ENCODE results near the gene SIX6.

The SIX6 gene

DNA sequence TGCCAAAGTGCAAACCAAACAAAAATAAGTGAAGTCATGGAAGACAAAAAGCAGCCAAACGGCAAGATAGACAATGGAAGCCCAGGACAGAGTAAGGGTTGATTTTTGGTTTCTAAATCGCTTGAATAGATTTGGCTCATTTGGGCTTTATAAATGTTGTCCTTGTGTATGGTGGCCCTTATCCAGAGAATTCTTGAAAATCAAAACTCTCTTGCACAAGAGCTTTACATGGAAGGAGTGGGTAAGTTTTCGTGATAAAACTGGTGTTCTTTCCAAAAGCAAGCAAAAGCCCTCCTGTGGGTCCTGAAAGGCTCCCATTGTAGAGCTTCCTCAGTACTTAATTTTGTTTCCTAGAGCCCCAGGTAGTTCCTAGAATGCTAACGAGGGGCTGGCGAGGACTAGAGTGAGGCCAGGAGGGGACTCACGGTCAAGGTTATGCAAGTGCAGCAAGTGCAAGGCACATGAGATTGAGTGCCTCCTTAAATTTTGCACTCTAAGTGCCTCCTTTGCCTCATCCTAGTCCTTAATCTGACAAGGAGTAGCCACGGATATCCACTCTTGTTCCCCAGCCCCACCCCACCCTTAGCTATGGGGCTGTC, 4.1 kb downstream of the SIX6 start:
- no peak for FAIRE-seq
- DNase-seq (ENCODE audit: low spot score): no peak

DNA sequence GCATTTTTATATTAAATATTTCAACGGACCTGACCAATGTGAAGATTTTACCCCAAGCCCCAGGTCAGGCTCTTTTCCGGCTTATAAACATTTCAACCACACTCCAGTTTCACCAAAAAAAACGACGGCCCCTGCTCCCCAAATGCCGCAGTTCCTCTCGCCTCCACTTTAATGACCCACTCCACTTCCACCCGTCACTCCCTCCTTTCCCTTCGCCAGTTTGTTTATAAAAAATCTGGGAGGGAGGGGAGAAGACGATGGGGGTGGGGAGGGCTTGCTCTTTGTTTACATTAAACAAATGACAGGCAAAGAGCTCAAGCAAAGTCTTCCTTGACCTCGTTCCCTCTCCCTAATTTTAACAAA, 5.4 kb downstream of the SIX6 start:
- DNase-seq (ENCODE audit: low spot score) (no peak), FAIRE-seq (no peak)

DNA sequence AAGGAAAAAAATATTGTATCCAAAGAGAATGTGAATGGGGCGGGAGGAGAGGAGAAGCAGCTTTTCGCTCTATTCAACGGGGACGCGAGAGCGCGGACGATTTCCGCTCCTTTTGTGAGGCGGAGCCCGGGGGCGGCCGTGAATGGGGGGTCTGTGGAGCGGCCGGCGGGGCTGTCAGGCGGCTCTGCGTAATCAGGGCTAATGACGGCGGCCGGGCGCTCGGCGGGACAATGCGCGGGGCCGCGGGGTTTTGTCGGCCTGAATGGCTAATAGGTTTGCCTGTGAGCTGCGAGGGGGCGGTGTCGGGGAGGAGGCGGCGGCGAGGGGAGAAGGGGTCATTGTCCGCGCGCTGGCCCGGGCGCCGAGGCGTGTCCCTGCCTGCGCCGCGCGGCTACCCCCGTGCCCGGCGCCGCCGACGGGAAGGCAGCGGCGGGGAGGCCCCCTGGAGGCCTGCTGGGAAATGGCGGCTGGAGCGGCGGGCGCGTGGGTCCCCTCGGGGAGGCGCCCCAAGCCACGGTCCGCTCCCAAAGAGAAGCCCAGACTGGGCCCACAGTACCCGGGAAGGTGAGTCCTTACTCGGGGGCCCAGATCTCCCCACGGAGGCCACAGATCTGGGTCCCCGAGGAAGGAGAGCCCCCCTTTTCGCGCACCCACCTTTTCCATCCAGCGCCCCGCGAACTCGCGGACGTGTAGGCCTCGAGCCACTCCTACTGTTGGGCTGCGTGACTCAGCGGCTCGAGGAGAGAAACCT, 6.0 kb downstream of the SIX6 start:
- no peak for FAIRE-seq

DNA sequence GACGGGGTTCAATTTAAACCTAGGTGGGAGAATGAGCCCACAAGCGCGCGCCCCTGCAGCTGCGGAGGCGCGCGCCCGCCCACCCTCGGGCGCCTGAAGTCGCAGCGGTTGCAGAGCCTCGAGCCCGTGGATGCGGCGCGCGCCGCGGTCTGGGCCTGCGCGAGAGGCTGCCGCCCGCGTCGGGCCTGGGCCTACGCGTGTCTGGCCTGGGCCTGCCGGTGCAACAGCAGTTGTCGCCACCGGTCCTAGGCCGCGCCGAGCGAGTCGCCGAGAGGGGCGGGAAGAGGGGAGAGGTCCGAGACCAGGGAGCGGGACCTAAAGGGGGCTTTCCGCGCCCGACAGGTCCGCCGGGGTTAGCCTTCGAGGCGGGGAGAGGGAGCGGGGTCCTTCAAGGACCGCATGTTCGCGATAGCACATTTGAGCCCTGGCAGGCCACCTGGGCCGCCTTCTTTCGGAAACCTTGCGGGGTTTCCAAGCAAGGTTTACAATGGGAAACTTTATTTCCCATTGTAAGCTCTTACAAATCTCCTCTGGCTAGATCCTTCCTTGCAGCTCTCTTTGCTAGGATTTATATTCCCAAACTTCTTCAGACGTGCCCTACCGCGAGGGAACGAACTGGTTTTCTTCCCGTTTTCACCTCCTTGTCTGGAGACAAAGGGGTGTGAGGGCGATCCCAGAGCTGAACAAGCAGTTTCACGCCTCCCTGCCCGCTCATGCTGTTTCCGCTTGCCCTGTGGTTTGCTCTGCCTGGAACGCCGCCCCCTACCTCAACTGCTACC, 6.8 kb downstream of the SIX6 start:
- DNase-seq (ENCODE audit: low spot score): no peak
- no peak for FAIRE-seq

More for the DNA sequence above, 6.0 kb downstream of the SIX6 start:
- DNase-seq (ENCODE audit: low spot score): no peak

DNA sequence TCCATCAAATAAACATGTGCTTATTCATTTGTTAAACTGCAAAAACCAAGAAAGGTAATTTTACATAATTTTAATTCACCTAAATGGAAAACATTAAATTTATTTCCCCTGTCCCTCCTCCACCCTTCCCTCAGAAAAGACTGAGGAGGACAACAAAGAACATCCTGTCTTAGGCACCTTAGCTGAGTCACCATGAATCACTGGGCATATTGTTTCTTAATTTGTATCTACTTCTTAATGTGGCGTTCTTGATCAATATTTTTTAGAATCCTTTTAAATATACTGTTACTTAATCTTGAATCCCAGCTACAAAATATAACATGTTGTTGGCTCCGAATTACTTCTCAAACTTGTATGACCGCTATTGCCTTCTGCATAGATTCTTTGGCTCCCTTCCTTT, 23.5 kb downstream of the SIX6 start:
- no peak for DNase-seq (ENCODE audit: low spot score)
- FAIRE-seq: no peak

DNA sequence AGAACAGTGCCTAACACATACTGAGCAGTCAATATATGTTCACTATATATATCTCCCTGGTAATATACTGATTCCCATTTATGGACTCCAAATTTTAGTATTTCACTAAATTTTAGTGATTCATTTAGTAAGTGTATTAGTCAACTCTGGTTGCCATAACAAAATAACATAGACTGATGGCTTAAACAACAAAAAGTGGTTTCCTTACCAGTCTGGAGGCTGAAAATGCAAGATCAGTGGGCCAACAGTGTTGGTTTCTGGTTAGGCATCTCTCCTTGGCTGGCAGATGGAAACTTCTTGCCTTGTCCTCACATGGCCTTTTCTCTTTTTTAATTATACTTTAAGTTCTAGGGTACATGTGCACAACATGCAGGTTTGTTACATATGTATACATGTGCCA, 28.7 kb downstream of the SIX6 start:
- DNase-seq (ENCODE audit: low spot score) (no peak), FAIRE-seq (no peak)

DNA sequence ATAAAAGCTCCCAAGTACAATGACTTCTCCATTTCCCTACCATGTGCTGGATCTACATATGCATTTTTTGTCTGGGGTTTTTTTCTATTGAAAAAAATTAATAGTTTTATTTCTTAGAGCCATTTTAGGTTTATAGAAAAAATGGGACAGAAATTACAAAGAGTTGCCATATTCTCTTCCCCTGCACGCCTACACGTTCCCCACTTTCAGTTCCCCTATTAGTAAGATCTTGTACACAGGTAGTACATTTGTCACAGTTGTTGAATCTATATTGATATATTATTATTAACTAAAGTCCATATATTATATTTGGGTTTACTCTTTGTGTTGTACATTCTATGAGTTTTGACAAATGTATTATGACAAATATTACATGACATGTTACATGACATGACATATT, 35.7 kb downstream of the SIX6 start:
- no peak for FAIRE-seq

DNA sequence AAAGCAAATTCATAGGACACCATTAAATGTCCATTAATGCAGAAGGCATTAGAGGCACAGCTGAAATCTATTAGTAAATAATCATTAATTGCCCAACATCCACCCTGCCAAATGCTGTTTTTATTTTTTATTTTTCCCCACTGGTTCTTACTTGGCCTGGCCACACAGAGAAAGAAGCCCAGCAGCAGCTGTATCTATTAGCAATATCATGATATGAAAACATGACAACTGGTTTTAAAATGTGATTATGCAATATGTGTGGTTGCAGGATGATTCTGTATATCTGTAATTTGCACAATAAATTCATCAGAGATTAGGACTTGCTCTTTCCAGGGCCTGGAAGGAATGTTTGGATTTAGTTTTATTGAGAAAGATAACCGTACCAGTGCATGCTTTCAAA, 44.9 kb downstream of the SIX6 start:
- no peak for DNase-seq (ENCODE audit: low spot score)
- FAIRE-seq: no peak

More for the DNA sequence above, 35.7 kb downstream of the SIX6 start:
- no peak for DNase-seq (ENCODE audit: low spot score)

DNA sequence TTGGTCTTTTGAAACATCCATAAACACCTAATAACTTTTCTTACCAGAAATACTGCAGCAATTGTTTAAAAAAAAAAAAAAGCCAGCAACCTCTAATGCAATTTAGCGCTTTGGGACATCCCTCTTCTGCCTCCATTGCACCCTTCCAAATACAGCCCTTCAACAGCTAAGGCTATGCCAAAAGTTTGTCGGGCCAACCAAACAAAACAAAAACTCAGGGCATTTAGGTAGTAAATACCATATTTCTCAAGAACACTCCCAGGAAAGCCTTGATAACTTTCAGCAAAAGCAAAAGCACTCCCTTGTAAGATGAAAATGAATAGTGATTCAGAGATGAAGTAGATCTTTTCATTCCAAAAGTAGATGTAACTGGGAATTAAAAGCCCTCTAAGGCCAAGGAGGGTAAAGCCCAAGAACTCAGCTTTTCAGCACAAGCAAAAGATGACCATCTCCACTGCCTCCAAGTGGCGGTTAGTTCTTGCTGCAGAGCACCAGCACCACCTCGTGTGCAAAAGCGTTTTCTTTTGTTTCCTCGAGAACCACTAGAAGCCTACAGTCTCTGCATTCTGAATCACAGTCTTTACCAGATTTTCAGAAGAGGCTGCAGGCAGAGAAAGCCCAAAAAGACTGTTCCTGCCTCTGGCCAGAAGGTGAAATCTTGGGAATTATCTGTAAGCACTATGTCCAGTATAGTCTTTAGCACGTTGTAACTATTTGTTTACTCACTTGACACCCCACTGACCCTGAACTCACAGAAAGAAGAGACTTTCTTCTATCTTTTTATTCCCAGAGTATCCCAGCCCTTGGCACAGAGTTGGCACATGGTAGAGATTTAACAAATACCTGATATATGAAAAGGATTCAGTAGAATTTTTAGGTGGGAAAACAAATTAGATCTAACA, 53.1 kb downstream of the SIX6 start:
- FAIRE-seq: no peak

More for the DNA sequence above, 53.1 kb downstream of the SIX6 start:
- DNase-seq (ENCODE audit: low spot score): peak; percentile 23
